Kidney epithelial cell (primary cell): ENCODE measurements around the gene LRRC15. TPM values are rescaled to one million over a fixed set of nuclear protein-coding genes. Genes with fewer than 3 reads are reported as not detected.

Source experiments
- DNase-seq: peaks from one replicate; pipeline ENCODE4 v3.0.0-alpha.2; 2010; ENCODE audit warnings: low read depth
- H3K27me3 ChIP-seq: 2 replicates; pipeline ENCODE4 v1.6.0; 2011; ENCODE audit warnings: low read length; ENCODE audit not compliant: control insufficient read depth, insufficient read depth
- H3K36me3 ChIP-seq: 2 replicates; pipeline ENCODE4 v1.5.1; 2011; ENCODE audit warnings: low read length; ENCODE audit not compliant: control insufficient read depth, insufficient read depth
- H3K4me3 ChIP-seq: 2 replicates; pipeline ENCODE4 v1.5.1; 2011; ENCODE audit warnings: low read depth, mild to moderate bottlenecking, control low read depth, low read length
- CTCF ChIP-seq: IDR thresholded peaks from 2 replicates; pipeline ENCODE4 v1.5.1; 2011; ENCODE audit warnings: mild to moderate bottlenecking, moderate library complexity, low read length, control low read depth, inconsistent platforms; ENCODE audit not compliant: insufficient read depth, poor library complexity, severe bottlenecking
- total RNA-seq: library from RNA; depleted of rRNA; stranded (reverse); fragments of >200 nt; gene quantifications from 2 replicates; pipeline ENCODE4 v1.2.3, GENCODE V29; 2015

Gene LRRC15
- total RNA-seq, 1 donor from 2014 or later, result not detected

GRCh38 chr3:194327218-194328052, 42.1 kb downstream of the LRRC15 start:
- TF ChIP-seq CTCF, result no peak
- H3K4me3 ChIP-seq, result no peak overlapping the region
- no peak for DNase-seq
- no peaks in the 10 kb centered on the region for H3K36me3 ChIP-seq
- H3K27me3 ChIP-seq, result peaks cover 7% of the 10 kb centered on the region

- no peak for TF ChIP-seq CTCF
- Histone ChIP-seq H3K36me3 (no peaks in the 10 kb centered on the region), H3K27me3 (peaks cover 2% of the 10 kb centered on the region), H3K4me3 (no peak overlapping the region)
- DNase-seq, result no peak
Observed at GRCh38 chr3:194326968-194327217, 42.6 kb downstream of the LRRC15 start.

GRCh38 chr3:194326192-194326967, 43.2 kb downstream of the LRRC15 start:
- no peak for DNase-seq
- H3K27me3 ChIP-seq, result no peaks in the 10 kb centered on the region
- TF ChIP-seq CTCF, result no peak
- H3K36me3 ChIP-seq, result no peaks in the 10 kb centered on the region
- H3K4me3 ChIP-seq, result no peak overlapping the region

- no peak for TF ChIP-seq CTCF
Observed at GRCh38 chr3:194325424-194326153, 44.0 kb downstream of the LRRC15 start.

GRCh38 chr3:194324823-194325327, 44.7 kb downstream of the LRRC15 start:
- Histone ChIP-seq H3K36me3 (no peaks in the 10 kb centered on the region), H3K4me3 (no peak overlapping the region)
- TF ChIP-seq CTCF, result no peak

More at GRCh38 chr3:194325424-194326153, 44.0 kb downstream of the LRRC15 start:
- Histone ChIP-seq H3K4me3 (no peak overlapping the region), H3K36me3 (no peaks in the 10 kb centered on the region), H3K27me3 (no peaks in the 10 kb centered on the region)
- DNase-seq, result no peak

More at GRCh38 chr3:194324823-194325327, 44.7 kb downstream of the LRRC15 start:
- DNase-seq, result no peak
- H3K27me3 ChIP-seq, result no peaks in the 10 kb centered on the region
